ENCODE measurements around the gene FBXO46. TPM values are rescaled to one million over a fixed set of nuclear protein-coding genes. Genes with fewer than 3 reads are reported as not detected.

FBXO46 gene
- 10 to 100 TPM in 3 of 4 donors, 1 to 10 TPM in 1; 8.3 to 25.2 (median 19.7) TPM for total RNA-seq

DNA sequence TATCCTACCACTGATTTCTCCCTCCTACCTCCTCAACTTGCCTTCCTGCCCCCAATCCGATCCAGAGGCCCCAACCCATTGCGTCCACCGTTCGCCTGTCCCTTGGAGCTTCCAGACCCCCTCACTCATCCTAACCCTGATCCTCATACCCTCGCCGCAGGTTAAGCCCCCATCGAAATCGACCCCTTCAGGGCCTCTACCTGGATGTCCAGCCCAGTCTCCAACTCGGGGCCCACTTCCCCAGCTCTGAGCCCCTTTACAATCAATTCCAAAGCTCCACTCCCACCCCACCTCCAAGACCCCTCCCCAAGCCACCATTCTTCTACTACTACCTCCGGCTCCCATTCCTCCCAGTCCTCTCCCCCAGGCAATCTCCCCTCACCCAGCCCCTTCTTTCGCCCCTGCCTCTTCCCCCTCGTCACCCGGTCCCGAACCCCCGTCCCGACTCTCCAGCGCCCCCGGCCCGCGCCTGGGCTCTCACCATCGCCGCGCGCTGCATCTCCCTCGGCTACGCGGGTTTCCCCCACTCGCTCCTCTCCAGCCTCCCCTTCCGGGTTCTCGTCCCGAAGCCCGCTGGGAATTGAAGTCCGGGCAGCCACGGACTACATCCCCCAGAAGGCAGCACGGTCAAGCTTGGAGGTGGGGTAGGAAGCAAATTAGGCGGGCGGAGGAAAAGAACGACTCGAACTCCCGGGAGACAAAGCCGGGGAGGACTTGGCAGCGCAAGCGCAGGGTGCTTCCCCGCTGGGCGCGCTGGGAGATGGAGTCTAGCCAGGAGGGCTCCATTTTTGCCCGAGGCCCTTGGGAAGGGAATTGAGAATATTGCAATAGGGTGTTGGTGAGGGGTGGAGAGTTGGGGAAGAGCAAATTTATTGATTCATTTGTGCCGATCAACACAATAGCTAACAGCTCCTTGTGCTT, at the start of gene FBXO46:
TSS of gene FBXO46 (minus strand) at position 529 of the 921 bp plus-strand sequence. CDS start 17,401 bp downstream, outside the sequence.
- peak in 1 of 6 experiments; percentile 2 for TF ChIP-seq CTCF (IDR thresholded peaks at IDR 0.05)
- peak; percentile 64 to 88 for TF ChIP-seq POLR2A (IDR thresholded peaks at IDR 0.05)
- H3K9me3 ChIP-seq, result no peaks in the 10 kb centered on the region
- H3K4me1 ChIP-seq, result peaks cover 0 to 19% (median 5%) of the 10 kb centered on the region in 4 donors
- H3K4me3 ChIP-seq, result peak within 1 kb of the TSS; percentile 74 to 89 (median 76)
- peak; percentile 95 to 98 (median 96) for DNase-seq
- H3K27ac ChIP-seq, result peak within 1 kb of the TSS; percentile 47 to 78 (median 78)
- no peaks in the 10 kb centered on the region for H3K27me3 ChIP-seq
- peaks cover 0 to 3% (median 0%) of the 10 kb centered on the region in 3 donors for H3K36me3 ChIP-seq

- Histone ChIP-seq H3K4me3 (peak overlapping the region in 2 of 4 donors; percentile 31 to 59), H3K9me3 (no peaks in the 10 kb centered on the region), H3K27ac (peak overlapping the region in 1 of 4 donors; percentile 88), H3K27me3 (no peaks in the 10 kb centered on the region), H3K36me3 (peaks cover 0 to 17% (median 0%) of the 10 kb centered on the region in 3 donors), H3K4me1 (peaks cover 0 to 45% (median 15%) of the 10 kb centered on the region in 4 donors)
- peak in 1 of 3 donors; percentile 45 for DNase-seq
- TF ChIP-seq POLR2A (IDR thresholded peaks at IDR 0.05), result no peak
- no peak for TF ChIP-seq CTCF (IDR thresholded peaks at IDR 0.05)
These were observed 49.4 kb upstream of the FBXO46 start for GRCh38 chr19:45780146-45780447.

- TF ChIP-seq CTCF (IDR thresholded peaks at IDR 0.05) (peak in 5 of 6 experiments; percentile 43 to 82 (median 79)), POLR2A (IDR thresholded peaks at IDR 0.05) (no peak)
- DNase-seq, result peak; percentile 84 to 98 (median 95)
- Histone ChIP-seq H3K27ac (peak overlapping the region in 2 of 4 donors; percentile 57 to 88), H3K36me3 (peaks cover 0 to 15% (median 0%) of the 10 kb centered on the region in 3 donors), H3K4me3 (peak overlapping the region; percentile 1 to 59 (median 38)), H3K27me3 (no peaks in the 10 kb centered on the region), H3K9me3 (no peaks in the 10 kb centered on the region), H3K4me1 (peaks cover 0 to 45% (median 15%) of the 10 kb centered on the region in 4 donors)
These were observed 48.8 kb upstream of the FBXO46 start for GRCh38 chr19:45779231-45780145.

- no peak for TF ChIP-seq CTCF (IDR thresholded peaks at IDR 0.05)
- no peak for TF ChIP-seq POLR2A (IDR thresholded peaks at IDR 0.05)
- peaks cover 0 to 15% (median 0%) of the 10 kb centered on the region in 3 donors for H3K36me3 ChIP-seq
- H3K27ac ChIP-seq, result no peak overlapping the region
- no peaks in the 10 kb centered on the region for H3K9me3 ChIP-seq
- H3K27me3 ChIP-seq, result no peaks in the 10 kb centered on the region
- H3K4me1 ChIP-seq, result peaks cover 0 to 35% (median 15%) of the 10 kb centered on the region in 4 donors
- no peak for DNase-seq
- no peak overlapping the region for H3K4me3 ChIP-seq
These were observed 47.4 kb upstream of the FBXO46 start for GRCh38 chr19:45778010-45778661.

All from Peyer's patch (tissue), 4 donors.